GM10847 (cell line): ENCODE measurements around the gene AFF3.

ENCODE experiments used
- POLR2A ChIP-seq: IDR thresholded peaks from 2 replicates; pipeline ENCODE4 v1.6.1; 2011; ENCODE audit not compliant: insufficient read length; ENCODE audit errors: extremely low read depth

Gene AFF3

DNA sequence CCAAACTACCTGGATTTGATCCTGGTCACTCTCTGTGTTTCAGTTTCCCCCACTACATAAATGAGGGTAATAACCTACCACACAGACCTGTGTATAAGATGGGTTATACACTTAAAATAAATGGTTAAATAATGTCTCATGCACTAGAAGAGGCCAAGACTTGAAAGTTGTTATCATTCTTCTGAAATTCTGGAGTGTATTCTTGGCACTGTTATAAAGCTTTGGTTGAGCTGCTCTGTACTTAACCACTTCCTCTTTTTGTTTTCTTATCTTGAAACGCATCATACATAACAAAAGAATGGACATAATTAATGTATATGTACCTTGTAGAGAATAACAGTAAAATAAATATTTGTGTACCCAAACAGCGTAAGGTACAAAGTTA lies 281.0 kb downstream of the AFF3 start:
- TF ChIP-seq POLR2A = no peak

DNA sequence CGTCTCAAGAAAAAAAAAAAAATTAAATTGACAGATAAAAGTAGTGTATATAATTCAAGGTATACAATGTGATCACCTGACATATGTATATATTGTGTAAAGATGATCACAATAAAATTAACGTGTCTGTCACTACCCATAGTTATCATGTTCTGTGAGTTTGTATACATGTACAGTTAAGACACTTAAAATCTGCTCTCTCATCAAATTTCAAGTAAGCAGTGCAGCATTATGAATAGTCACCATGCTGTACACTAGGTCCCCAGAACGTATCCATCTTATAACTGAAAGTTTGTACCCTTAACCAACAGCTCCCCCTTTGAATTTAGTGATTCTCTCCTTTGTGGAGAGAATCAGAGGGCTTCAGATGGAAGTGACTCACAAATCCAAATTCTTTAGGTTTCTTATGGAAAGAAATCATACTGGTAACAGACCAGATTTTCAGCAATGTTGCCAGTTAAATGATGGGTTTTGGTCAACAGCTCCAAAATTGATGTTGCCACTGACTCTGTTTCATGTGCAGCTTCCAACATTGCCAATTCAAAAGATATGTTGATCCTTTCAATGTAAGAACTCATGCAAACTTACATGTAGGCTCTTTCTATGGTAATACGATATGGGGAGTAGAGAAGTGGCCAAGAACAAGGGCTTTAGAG lies 281.5 kb downstream of the AFF3 start:
- TF ChIP-seq POLR2A = no peak

DNA sequence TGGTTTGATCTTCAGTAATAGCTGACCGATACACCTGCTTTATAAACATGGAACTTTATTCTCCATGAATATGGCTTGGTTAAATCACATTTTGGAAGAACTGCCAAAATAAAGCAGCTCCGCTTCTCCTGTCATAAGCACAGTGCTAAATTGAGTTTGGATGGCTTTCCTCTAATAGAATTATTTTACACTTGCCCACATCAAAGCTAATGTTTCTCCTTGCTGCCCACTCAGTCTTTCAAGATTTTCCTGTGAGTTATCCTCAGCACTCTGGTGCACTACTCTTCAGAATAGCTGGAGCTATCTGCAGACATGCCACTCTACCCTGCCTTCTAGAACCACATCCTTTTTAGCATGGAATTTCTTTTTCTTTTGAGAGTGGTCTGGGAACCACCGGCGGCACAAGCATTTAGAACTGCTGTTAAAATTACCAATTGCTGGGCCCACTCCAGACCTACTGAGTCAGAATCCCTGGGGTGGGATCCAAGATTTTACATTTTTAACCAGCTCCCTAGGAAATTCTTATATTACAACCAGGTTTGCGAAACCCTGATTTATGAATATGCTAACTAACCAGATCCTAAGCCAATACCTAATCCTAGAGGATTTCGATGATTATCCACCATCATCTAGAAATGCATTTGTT lies 283.3 kb downstream of the AFF3 start:
- TF ChIP-seq POLR2A = no peak

DNA sequence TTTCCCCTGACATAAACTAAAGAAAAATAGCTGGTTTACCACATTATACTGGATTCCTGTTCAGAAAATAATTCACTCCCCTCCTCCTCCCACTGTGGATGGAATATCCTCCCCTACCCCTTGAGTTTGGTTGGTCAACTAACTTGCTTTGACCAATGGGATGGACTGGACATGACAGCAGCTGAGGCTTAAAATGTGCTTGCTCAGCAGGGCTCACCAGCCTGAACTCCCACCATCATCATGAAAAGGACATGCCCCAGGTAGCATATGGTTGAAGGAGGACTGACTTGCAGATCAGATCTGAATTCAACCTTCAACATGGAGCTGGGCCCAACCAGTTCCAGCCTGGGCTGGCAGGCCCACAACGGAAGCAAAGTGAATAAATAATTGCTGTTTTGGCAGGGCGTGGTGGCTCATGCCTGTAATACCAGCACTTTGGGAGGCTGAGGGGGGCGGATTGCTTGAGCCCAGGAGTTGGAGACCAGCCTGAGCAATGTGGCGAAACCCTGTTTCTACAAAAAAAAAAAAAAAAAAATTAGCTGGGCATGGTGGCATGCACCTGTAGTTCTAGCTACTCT lies 284.4 kb downstream of the AFF3 start:
- TF ChIP-seq POLR2A = no peak

DNA sequence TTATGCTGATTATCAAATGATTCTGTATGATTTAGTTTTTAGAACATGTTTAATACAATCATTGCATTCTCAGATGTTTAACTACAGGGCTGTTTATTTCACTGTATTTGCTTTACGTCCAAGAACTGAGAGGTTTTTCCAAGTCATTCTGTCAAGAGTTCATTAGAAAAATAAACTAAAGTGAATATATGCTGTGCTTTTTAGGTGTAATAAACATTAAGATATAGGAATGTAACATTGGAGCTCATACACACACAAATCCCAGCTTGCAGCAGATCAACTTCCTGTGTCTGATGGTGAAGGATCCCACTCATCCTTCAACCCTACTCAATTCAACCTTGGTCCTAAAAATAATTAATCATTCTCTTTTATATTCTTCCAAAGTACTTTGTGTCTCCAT lies 285.0 kb downstream of the AFF3 start:
- no peak for TF ChIP-seq POLR2A

DNA sequence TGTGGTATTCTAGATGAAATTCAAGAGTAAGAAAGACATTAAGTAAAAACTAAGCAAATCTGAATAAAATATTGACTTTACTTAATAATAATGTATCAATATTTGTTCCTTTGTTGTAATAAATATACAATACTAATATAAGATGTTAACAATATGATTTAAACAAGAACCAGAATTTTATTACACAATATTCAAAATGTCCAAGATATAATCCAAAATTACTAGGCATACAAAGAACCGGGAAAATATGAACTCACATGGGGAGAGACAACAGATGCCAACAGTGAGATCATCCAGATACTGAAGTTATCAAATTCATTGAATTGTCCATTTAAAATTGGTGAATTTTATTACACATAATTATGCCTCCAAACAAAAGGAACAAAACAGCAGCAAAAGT lies 286.3 kb downstream of the AFF3 start:
- no peak for TF ChIP-seq POLR2A

DNA sequence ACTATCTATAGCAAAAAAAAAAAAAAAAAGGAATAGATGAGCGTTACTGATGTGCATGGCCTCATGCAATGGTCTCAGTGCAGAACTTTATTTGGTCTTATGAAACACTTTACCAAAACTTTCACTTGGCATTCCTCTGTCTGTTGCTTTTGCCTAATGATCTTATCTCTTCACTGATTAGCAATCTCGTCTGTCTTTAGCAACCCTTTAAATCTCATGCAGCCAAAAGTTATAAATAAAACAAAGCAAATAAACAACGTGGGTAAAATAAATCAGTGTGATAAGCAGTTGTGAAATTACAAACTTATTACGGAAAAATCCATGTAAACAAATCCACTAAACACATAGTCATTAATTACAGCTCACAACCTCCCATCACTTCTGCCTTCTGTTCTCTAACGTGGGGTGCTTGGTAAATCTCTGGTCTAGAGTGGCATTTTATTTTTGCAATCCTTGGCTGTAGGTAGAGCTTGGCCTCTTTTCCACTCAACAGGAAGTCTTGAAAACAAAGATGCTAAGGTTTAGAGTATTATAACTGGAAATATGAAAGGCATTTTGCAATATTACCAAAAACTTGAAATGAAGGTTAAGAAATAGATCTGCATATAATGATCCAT lies 288.0 kb downstream of the AFF3 start:
- no peak for TF ChIP-seq POLR2A

DNA sequence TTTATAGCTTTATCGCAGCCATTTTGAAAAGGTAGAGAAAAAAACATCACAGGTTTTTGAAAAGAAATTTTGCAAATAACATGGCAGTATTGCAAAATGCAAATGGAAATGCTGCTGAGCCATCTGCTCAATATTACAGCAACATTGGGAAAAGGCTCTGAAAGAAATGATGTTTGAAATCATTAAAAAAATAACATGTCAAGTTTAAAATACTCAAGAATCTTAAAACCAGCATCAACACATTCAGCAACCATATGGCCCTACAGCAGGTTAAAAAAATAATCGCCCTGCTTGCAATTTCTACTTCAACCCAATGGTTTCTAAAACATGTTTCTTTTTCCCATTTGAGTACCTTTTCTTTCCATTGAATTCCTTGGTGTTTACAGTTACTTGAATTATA lies 289.4 kb downstream of the AFF3 start:
- TF ChIP-seq POLR2A = no peak

DNA sequence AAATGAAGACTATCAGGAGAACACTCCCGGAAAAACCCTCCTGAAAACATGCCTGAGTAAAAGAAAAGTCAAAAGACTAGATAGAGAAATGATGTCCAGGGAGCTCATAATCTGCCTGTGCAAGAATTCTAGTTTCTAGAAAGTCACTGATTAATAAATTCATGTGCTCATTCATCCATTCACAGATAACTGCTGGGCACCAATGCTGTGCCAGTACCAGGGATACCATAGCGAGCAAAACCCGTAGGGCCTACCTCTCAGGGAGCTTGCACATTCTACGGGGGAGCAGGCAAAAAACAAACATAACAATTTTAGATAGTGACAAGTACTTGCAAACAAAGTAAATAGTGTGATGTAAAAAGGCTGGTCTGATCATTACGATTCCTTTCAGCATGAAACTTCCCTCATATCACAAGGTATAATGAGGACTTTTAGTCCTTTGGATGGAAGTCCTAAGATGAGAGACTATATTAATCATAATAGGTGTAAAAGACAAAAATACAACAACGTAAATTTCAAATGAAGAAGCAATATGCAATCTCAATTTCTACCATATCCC lies 289.9 kb downstream of the AFF3 start:
- no peak for TF ChIP-seq POLR2A

DNA sequence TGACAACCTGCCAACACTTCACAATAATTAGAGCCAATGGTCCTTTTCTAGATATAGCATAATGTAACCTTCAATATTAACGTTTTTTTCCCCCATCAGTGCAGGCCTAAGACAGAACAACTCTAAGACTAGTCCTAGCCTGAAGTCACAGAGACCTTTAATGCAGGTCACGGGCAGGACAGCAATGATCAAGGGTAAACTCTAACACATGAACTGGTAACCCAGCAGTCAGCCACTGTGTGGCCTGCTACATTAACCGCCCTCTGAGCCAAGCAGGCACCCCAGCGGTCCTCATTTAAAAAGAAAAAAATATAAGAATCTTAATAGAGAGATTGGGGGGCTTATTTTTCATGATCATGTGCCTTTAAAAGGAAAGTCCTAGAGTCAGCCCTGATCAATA lies 290.6 kb downstream of the AFF3 start:
- no peak for TF ChIP-seq POLR2A

DNA sequence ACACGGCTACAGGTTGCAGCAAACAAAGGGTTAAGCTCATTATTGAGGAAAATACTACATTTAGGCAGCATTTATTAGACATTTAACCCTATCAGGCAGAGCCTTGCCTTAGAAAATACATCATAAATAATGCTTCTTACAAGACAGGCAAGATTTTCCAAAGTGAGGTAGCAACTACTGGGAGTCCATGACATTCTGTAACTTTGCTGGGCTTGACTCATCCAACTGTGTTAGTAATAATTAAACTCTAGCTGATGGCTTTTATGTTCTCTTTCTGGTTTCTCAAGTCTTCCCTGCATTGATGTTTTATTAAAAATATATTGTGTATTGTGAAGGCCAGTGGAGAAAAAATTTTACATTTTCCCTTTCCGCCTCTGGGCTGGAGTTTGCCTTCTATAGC lies 291.3 kb downstream of the AFF3 start:
- no peak for TF ChIP-seq POLR2A

DNA sequence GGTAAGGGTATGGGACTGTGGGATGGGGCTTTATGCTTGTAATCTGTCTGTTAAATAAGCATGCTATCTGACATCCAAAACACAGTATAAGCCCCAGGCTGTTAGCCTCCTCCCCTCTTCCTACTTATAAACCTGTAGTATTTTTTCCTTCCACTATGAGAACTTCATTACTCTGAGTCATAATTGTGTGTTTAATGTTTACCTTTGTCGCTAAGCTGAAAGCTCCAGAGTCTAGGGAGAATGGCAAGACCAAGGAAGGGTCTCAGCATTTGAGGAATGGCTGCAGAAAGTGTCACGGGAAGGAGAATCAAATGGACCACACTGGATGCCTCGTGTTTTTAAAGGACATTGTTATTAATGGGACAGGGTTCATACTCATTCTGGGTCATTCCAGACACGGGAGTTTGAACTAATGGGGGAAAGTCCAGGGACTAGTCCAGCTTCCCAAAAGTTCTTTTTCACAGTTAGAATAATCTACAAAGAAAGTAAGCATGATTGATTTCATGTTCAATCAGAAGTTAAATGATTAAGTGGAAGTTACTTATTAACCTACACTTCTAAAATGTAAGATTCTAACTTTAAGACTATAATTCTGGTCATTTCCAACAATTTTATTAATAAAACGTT lies 292.2 kb downstream of the AFF3 start:
- TF ChIP-seq POLR2A = no peak

DNA sequence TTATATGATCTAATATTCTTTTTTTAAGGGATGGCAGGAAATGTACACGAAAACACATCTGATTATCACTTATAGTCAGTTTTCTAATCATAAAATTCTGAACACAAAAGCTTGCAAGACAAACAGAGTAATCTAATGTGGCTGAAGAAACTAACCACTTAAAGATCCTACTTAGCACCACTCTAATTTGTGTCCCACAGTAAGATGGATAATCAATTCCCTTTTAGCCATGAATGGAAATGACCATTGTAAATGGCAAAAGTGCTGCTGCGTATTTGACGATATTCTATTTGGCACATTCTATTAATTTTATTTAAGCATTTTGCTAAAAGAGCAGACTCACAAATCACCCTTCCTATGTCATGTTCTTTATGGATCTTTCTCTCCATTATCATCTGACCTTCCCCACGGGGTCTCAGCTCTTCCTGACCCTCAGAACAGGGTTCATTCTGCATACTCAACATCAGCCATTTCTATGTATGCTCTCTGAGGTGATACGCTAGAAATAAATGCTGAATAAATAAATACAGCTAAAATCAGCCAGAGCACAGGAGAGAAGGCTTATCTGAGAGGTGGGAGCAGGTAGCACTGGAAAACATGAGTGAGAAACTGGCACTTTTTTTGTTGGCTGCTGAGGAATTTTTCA lies 295.8 kb downstream of the AFF3 start:
- no peak for TF ChIP-seq POLR2A

DNA sequence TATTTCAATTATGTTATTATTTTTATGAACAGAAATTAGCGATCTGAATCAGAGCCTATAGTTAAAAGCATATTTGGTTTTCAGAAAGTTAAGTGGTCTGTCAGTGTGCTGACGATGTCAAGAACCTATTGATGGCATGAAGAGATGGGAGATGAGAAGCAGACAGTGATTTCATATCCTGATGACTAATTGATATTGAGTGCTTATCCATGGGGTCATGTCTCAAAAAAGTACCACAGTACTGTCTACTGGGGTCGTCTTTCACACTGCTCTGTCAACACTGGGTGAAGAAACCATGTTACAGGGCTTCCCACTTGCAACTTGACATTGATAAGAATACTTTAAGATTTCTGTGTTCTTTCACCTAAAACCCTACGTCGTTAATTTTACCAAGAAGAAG lies 297.1 kb downstream of the AFF3 start:
- no peak for TF ChIP-seq POLR2A

DNA sequence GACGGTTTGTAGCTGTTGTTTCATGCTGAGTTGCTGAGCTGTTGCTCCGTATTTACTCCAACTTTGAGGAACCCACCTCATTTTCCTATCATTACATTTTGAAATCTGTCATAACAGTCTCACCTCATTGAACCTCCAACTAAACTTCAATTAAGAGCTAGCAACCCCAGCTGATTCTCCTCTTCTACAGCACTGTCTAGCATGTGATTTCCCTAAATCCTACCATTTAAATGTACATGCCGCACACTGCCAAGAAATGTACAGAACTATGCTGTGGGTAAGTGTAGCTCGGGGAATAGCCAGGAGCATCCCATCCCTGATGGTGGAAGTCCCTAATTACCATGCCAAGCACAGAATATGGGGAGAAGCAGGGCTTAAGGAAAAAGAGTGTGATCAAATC lies 299.9 kb downstream of the AFF3 start:
- no peak for TF ChIP-seq POLR2A
